Measurements from ENCODE around the gene GPA33. TPM values are rescaled to one million over a fixed set of nuclear protein-coding genes. Genes with fewer than 3 reads are reported as not detected.

Gene GPA33
- total RNA-seq, 1 experiment from 2014 or later = not detected

GRCh38 chr1:167137332-167137781 lies 47.2 kb upstream of the GPA33 start:
- Mint-ChIP-seq H3K4me3 (peak overlapping the region in 1 of 2 experiments; percentile 51; a peak in 1 of 5 replicates), H3K27me3 (ENCODE audit: low read depth) (peaks cover 1% of the 10 kb centered on the region; the same call in 1 of the 2 replicates), H3K9me3 (peaks cover 4 to 7% of the 10 kb centered on the region in 2 experiments; a peak in 4 of 5 replicates), H3K27ac (peak overlapping the region; percentile 13 to 57 (median 39); a peak in 3 of 7 replicates), H3K4me1 (peaks cover 45 to 52% of the 10 kb centered on the region in 2 experiments), H3K36me3 (ENCODE audit: insufficient read depth in 1 of 3, low read depth in 3 of 3) (peaks cover 0 to 6% (median 4%) of the 10 kb centered on the region in 3 experiments; a peak in 3 of 7 replicates)
- no peak overlapping the region for H3T11ph ChIP-seq (ENCODE audit: low read length)
- no peak overlapping the region for H3K9ac ChIP-seq (ENCODE audit: extremely low read depth, insufficient read length, low read length)
- no peak overlapping the region for H2BK120ac ChIP-seq (ENCODE audit: low read depth, low read length, poor library complexity, severe bottlenecking)
- H4K8ac ChIP-seq (replicated peaks; ENCODE audit: insufficient read length, low read depth, low read length) = no peak overlapping the region
- no peak overlapping the region for H2AK5ac ChIP-seq (ENCODE audit: insufficient read length, low read length)
- no peak overlapping the region for H3K56ac ChIP-seq (ENCODE audit: insufficient read length, low read depth, low read length)
- DNase-seq = no peak
- no peak overlapping the region for H3K4ac ChIP-seq (ENCODE audit: low read depth, low read length)
- no peak overlapping the region for H3K14ac ChIP-seq (ENCODE audit: insufficient read depth, low read length)
- H2BK15ac ChIP-seq (ENCODE audit: low read depth, low read length) = no peak overlapping the region
- H3K4me2 ChIP-seq (ENCODE audit: insufficient read depth, insufficient read length, low read length) = no peak overlapping the region
- no peaks in the 10 kb centered on the region for H3K9me3 ChIP-seq (ENCODE audit: control insufficient read depth, low read depth, low read length)
- no peak overlapping the region for H3K27ac ChIP-seq (ENCODE audit: insufficient read length, low read depth, low read length)
- no peaks in the 10 kb centered on the region for H3K27me3 ChIP-seq (ENCODE audit: insufficient read depth, low read length)
- H4K91ac ChIP-seq (ENCODE audit: insufficient read length, low read depth, low read length) = no peak overlapping the region
- H3K18ac ChIP-seq (ENCODE audit: insufficient read length, low read depth, low read length) = no peak overlapping the region
- H4K20me1 ChIP-seq (ENCODE audit: control insufficient read depth, insufficient read depth, insufficient read length) = no peaks in the 10 kb centered on the region
- no peak for TF ChIP-seq CTCF (conservative IDR thresholded peaks at IDR 0.05)
- no peak overlapping the region for H2BK5ac ChIP-seq (ENCODE audit: insufficient read length, low read length)
- H3K23me2 ChIP-seq (ENCODE audit: insufficient read length, low read depth, low read length, poor library complexity, severe bottlenecking) = no peaks in the 10 kb centered on the region
- H2BK12ac ChIP-seq (ENCODE audit: insufficient read length, low read depth, low read length) = no peak overlapping the region
- H2AFZ ChIP-seq (ENCODE audit: low read length) = no peak overlapping the region
- H3K23ac ChIP-seq (ENCODE audit: insufficient read length, low read depth, low read length) = no peak overlapping the region
- H3K79me2 ChIP-seq (ENCODE audit: insufficient read depth, low read length) = no peaks in the 10 kb centered on the region
- WGBS (ENCODE audit: extremely low coverage, insufficient read length, low lambda C conversion rate) = no CpG with 5 or more reads among the region's 6 CpGs
- no peak overlapping the region for H2BK20ac ChIP-seq (ENCODE audit: low read depth, low read length, poor library complexity, severe bottlenecking)
- no peak overlapping the region for H4K5ac ChIP-seq (ENCODE audit: insufficient read length, low read depth, low read length)
- no peaks in the 10 kb centered on the region for H3K79me1 ChIP-seq (ENCODE audit: insufficient read depth, low read depth, low read length, poor library complexity, severe bottlenecking)
- H3K4me1 ChIP-seq (ENCODE audit: insufficient read depth, low read length) = peaks cover 8% of the 10 kb centered on the region
